ENCODE measurements around the gene KMT2D.
A peak's percentile ranks its signal among the peaks of the same experiment; 100 is the strongest.

The KMT2D gene

GRCh38 chr12:49033611-49034285 is 26.8 kb downstream of the KMT2D start:
- no peak for DNase-seq

- no peak for DNase-seq
Measured at GRCh38 chr12:49032679-49033447, 27.7 kb downstream of the KMT2D start.

- DNase-seq = no peak
Measured at GRCh38 chr12:49032276-49032675, 28.3 kb downstream of the KMT2D start.

GRCh38 chr12:49031573-49032161 is 28.9 kb downstream of the KMT2D start:
- DNase-seq = no peak

GRCh38 chr12:49030714-49031572 is 29.7 kb downstream of the KMT2D start:
- no peak for DNase-seq

GRCh38 chr12:49030119-49030518 is 30.5 kb downstream of the KMT2D start:
- no peak for DNase-seq

GRCh38 chr12:49028666-49029275 is 31.8 kb downstream of the KMT2D start:
- DNase-seq = no peak

- no peak for DNase-seq
Measured at GRCh38 chr12:49027846-49028555, 32.6 kb downstream of the KMT2D start.

- DNase-seq = no peak
Measured at GRCh38 chr12:49026678-49027480, 33.7 kb downstream of the KMT2D start.

GRCh38 chr12:49026101-49026500 is 34.5 kb downstream of the KMT2D start:
- no peak for DNase-seq

- no peak for DNase-seq
Measured at GRCh38 chr12:49025463-49025862, 35.1 kb downstream of the KMT2D start.

- DNase-seq = no peak
Measured at GRCh38 chr12:49024543-49024942, 36.1 kb downstream of the KMT2D start.

GRCh38 chr12:49023812-49024211 is 36.8 kb downstream of the KMT2D start:
- no peak for DNase-seq

GRCh38 chr12:49022558-49023178 is 37.9 kb downstream of the KMT2D start:
- DNase-seq = no peak

- DNase-seq = no peak
Measured at GRCh38 chr12:49021292-49021915, 39.2 kb downstream of the KMT2D start.

- DNase-seq = no peak
Measured at GRCh38 chr12:49020441-49020840, 40.2 kb downstream of the KMT2D start.

GRCh38 chr12:49019443-49020324 is 40.9 kb downstream of the KMT2D start:
- DNase-seq = peak; percentile 61

- DNase-seq = no peak
Measured at GRCh38 chr12:49019120-49019430, 41.5 kb downstream of the KMT2D start.
